Stomach (tissue), 9 donors: ENCODE results near the gene MORN2. TPM values are rescaled to one million over a fixed set of nuclear protein-coding genes. Genes with fewer than 3 reads are reported as not detected.

ENCODE experiments used
- DNase-seq, 2 donors: peaks; one replicate each; pipeline versions ENCODE4 v3.0.0 to v3.0.0-alpha.2; 2013 to 2019
- H3K27ac ChIP-seq, 5 donors: fragments of 200-600 bp in 4 of 5; sonication (generic) in 4 of 5; one replicate each; pipeline ENCODE4 v1.5.1; 2013 to 2019; ENCODE audit warnings: mild to moderate bottlenecking in 1 of 5, moderate library complexity in 1 of 5
- H3K27me3 ChIP-seq, 3 donors: fragments of 200-600 bp; sonication (generic); one replicate each; pipeline ENCODE4 v1.5.1; 2017 to 2019; ENCODE audit warnings: mixed run types in 1 of 3
- H3K36me3 ChIP-seq, 4 donors: fragments of 200-600 bp; sonication (generic); 1 replicate in 3 of 4; 2 replicates in 1 of 4; pipeline ENCODE4 v1.5.1; 2016 to 2019
- H3K4me1 ChIP-seq, 4 donors: fragments of 200-600 bp; sonication (generic); one replicate each; pipeline ENCODE4 v1.5.1; 2016 to 2019
- H3K4me3 ChIP-seq, 4 donors: fragments of 200-600 bp; sonication (generic) in 3 of 4; one replicate each; pipeline ENCODE4 v1.5.1; 2016 to 2019; ENCODE audit warnings: mild to moderate bottlenecking in 1 of 4
- H3K9me3 ChIP-seq, 4 donors: fragments of 200-600 bp; sonication (generic); one replicate each; pipeline ENCODE4 v1.5.1; 2016 to 2019
- CTCF ChIP-seq, 7 experiments: fragments of 450-650 bp in 4 of 7; fragments of 200-600 bp in 3 of 7; sonication (generic) in 3 of 7; IDR thresholded peaks; one replicate each; pipeline ENCODE4 v1.5.1; 2016 to 2019; ENCODE audit warnings: antibody characterized with exemption in 7 of 7, control low read depth in 2 of 7, mild to moderate bottlenecking in 1 of 7
- EP300 ChIP-seq: sonication (generic); formaldehyde crosslinking; IDR thresholded peaks from one replicate; pipeline ENCODE4 v1.6.1; 2017; ENCODE audit warnings: antibody characterized with exemption
- POLR2A ChIP-seq, 4 donors: fragments of 450-650 bp; IDR thresholded peaks; one replicate each; pipeline ENCODE4 v1.6.1; 2016; ENCODE audit warnings: antibody characterized with exemption in 4 of 4, control low read depth in 2 of 4, mild to moderate bottlenecking in 1 of 4, moderate library complexity in 1 of 4
- POLR2AphosphoS5 ChIP-seq, 3 donors: sonication (generic); formaldehyde crosslinking; IDR thresholded peaks; one replicate each; pipeline ENCODE4 v1.6.1; 2016; ENCODE audit warnings: antibody characterized with exemption in 3 of 3
- WGBS, 5 donors: extraction: QIAGEN DNeasy Blood & Tissue Kit in 3 of 5; methylation state at CpG; one replicate each; pipeline versions ENCODE4 v1.1.5 to v1.1.7; 2013 to 2018; 5-methylcytosine and 5-hydroxymethylcytosine counted together
- intact Hi-C: fragments of 100-400 bp; cut with DNase I; formaldehyde crosslinking; loops from one replicate; pipeline ENCODE4 v1.15.1; 2023; ENCODE audit warnings: low total_unique reads
- polyA plus RNA-seq, 3 donors: library from polyadenylated mRNA; stranded (reverse); fragments of 200-250 nt; gene quantifications; one replicate each; pipeline ENCODE4 v1.2.3, GENCODE V29; 2013
- total RNA-seq, 5 donors: library from RNA; depleted of rRNA; stranded (reverse); fragments of >200 nt; gene quantifications; one replicate each; pipeline versions ENCODE4 v1.1.0 to v1.2.3, GENCODE V29; 2014 to 2016
- donor health status: healthy with polysubstance abuse.
- donor health status: Bipolar disorder and iron deficiency.
- donor health status: healthy.

The MORN2 gene
- total and polyA plus RNA-seq, 8 donors = 1.3 to 33.1 (median 18.6) TPM; not detected in 2

- no peak for DNase-seq
- intact Hi-C loops = no loop called here
- Histone ChIP-seq H3K4me1 (no peaks in the 10 kb centered on the region), H3K36me3 (no peaks in the 10 kb centered on the region), H3K4me3 (no peak overlapping the region), H3K27ac (no peak overlapping the region), H3K27me3 (no peaks in the 10 kb centered on the region), H3K9me3 (no peaks in the 10 kb centered on the region)
- WGBS, 5 donors = 59 to 74% (median 68%) methylated on average over 1 of the region's 1 CpG
- TF ChIP-seq POLR2A (IDR thresholded peaks at IDR 0.05) (no peak), EP300 (no peak), CTCF (IDR thresholded peaks at IDR 0.05) (no peak), POLR2AphosphoS5 (IDR thresholded peaks at IDR 0.05) (no peak)
These were observed 24.9 kb downstream of the MORN2 start for GRCh38 chr2:38900726-38901125.

GRCh38 chr2:38905251-38905650 lies 29.5 kb downstream of the MORN2 start:
- H3K27me3 ChIP-seq = no peaks in the 10 kb centered on the region
- no peak overlapping the region for H3K27ac ChIP-seq
- H3K4me3 ChIP-seq = no peak overlapping the region
- no peaks in the 10 kb centered on the region for H3K9me3 ChIP-seq
- no peak for DNase-seq
- intact Hi-C loops = no loop called here
- TF ChIP-seq POLR2A (IDR thresholded peaks at IDR 0.05) (no peak), POLR2AphosphoS5 (IDR thresholded peaks at IDR 0.05) (no peak), CTCF (IDR thresholded peaks at IDR 0.05) (no peak), EP300 (no peak)
- 74 to 87% (median 84%) methylated on average over 2 of the region's 2 CpGs for WGBS, 5 donors
- H3K36me3 ChIP-seq = no peaks in the 10 kb centered on the region
- H3K4me1 ChIP-seq = no peaks in the 10 kb centered on the region

- Histone ChIP-seq H3K4me1 (no peaks in the 10 kb centered on the region), H3K9me3 (no peaks in the 10 kb centered on the region), H3K36me3 (no peaks in the 10 kb centered on the region), H3K27ac (no peak overlapping the region), H3K4me3 (no peak overlapping the region), H3K27me3 (no peaks in the 10 kb centered on the region)
- 38 to 83% (median 55%) methylated on average over 1 of the region's 1 CpG for WGBS, 5 donors
- TF ChIP-seq POLR2A (IDR thresholded peaks at IDR 0.05) = no peak
- no peak for DNase-seq
- intact Hi-C loops = no loop called here
These were observed 31.5 kb downstream of the MORN2 start for GRCh38 chr2:38907242-38907641.

- Histone ChIP-seq H3K27ac (no peak overlapping the region), H3K9me3 (no peaks in the 10 kb centered on the region), H3K36me3 (no peaks in the 10 kb centered on the region), H3K4me1 (no peaks in the 10 kb centered on the region), H3K4me3 (no peak overlapping the region), H3K27me3 (no peaks in the 10 kb centered on the region)
- TF ChIP-seq POLR2A (IDR thresholded peaks at IDR 0.05) (no peak), EP300 (no peak), CTCF (IDR thresholded peaks at IDR 0.05) (no peak), POLR2AphosphoS5 (IDR thresholded peaks at IDR 0.05) (no peak)
- WGBS, 5 donors = 73 to 83% (median 79%) methylated on average over 2 of the region's 2 CpGs
- intact Hi-C loops = no loop called here
- no peak for DNase-seq
These were observed 32.2 kb downstream of the MORN2 start for GRCh38 chr2:38907743-38908562.

- Histone ChIP-seq H3K4me3 (no peak overlapping the region), H3K27me3 (no peaks in the 10 kb centered on the region), H3K36me3 (no peaks in the 10 kb centered on the region), H3K9me3 (no peaks in the 10 kb centered on the region), H3K4me1 (no peaks in the 10 kb centered on the region), H3K27ac (no peak overlapping the region)
- DNase-seq = no peak
- TF ChIP-seq CTCF (IDR thresholded peaks at IDR 0.05) (no peak), POLR2AphosphoS5 (IDR thresholded peaks at IDR 0.05) (no peak), EP300 (no peak), POLR2A (IDR thresholded peaks at IDR 0.05) (no peak)
- intact Hi-C loops = no loop called here
- 87 to 96% (median 96%) methylated on average over 1 of the region's 1 CpG for WGBS, 5 donors
These were observed 34.1 kb downstream of the MORN2 start for GRCh38 chr2:38909872-38910271.
